Breast epithelium (tissue), 4 donors: ENCODE results near the gene TBL2. TPM values are rescaled to one million over a fixed set of nuclear protein-coding genes. Genes with fewer than 3 reads are reported as not detected.
"Not testable (repeated sequence)": the region's sequence is repeated elsewhere in the genome, so short reads cannot be mapped to it uniquely, and the experiment has no call there.

Source experiments
- DNase-seq, 2 donors: peaks; one replicate each; pipeline ENCODE4 v3.0.0-alpha.2; 2019; ENCODE audit warnings: low spot score in 2 of 2
- H3K27ac ChIP-seq, 2 donors: fragments of 200-600 bp; sonication (generic) in 1 of 2; one replicate each; pipeline ENCODE4 v1.5.1; 2016 to 2019; ENCODE audit warnings: mild to moderate bottlenecking in 1 of 2
- H3K27me3 ChIP-seq, 2 donors: fragments of 200-600 bp; sonication (generic) in 1 of 2; one replicate each; pipeline versions ENCODE4 v1.5.1 to v1.6.0; 2017 to 2019; ENCODE audit warnings: control low read depth in 1 of 2, mild to moderate bottlenecking in 1 of 2
- H3K36me3 ChIP-seq: fragments of 200-600 bp; one replicate; pipeline ENCODE4 v1.5.1; 2019
- H3K4me1 ChIP-seq, 2 donors: fragments of 200-600 bp; sonication (generic); one replicate each; pipeline ENCODE4 v1.5.1; 2016 to 2019; ENCODE audit warnings: control low read depth in 1 of 2
- H3K4me3 ChIP-seq, 3 donors: fragments of 200-600 bp; sonication (generic); 1 replicate in 2 of 3; 2 replicates in 1 of 3; pipeline ENCODE4 v1.5.1; 2016 to 2019; ENCODE audit warnings: mild to moderate bottlenecking in 3 of 3, moderate library complexity in 2 of 3
- H3K9me3 ChIP-seq, 2 donors: fragments of 200-600 bp; sonication (generic) in 1 of 2; one replicate each; pipeline ENCODE4 v1.5.1; 2016 to 2019; ENCODE audit warnings: control low read depth in 1 of 2
- POLR2A ChIP-seq: fragments of 450-650 bp; IDR thresholded peaks from one replicate; pipeline ENCODE4 v1.6.1; 2016; ENCODE audit warnings: antibody characterized with exemption, mild to moderate bottlenecking, moderate library complexity
- POLR2AphosphoS5 ChIP-seq, 3 donors: sonication (generic); formaldehyde crosslinking; IDR thresholded peaks; one replicate each; pipeline ENCODE4 v1.6.1; 2017; ENCODE audit warnings: antibody characterized with exemption in 3 of 3
- intact Hi-C: fragments of 100-400 bp; cut with DNase I; formaldehyde crosslinking; loops from one replicate; pipeline ENCODE4 v1.15.1; 2023; ENCODE audit warnings: low total_unique reads
- total RNA-seq, 3 donors: library from RNA; depleted of rRNA; stranded (reverse); fragments of >200 nt; gene quantifications; one replicate each; pipeline ENCODE4 v1.1.0, GENCODE V29; 2016
- TF ChIP-seq, protein P1 (sequence below), 3 donors: fragments of 450-650 bp; IDR thresholded peaks; one replicate each; pipeline ENCODE4 v1.5.1; 2016 to 2017; ENCODE audit warnings: antibody characterized with exemption in 3 of 3, mild to moderate bottlenecking in 3 of 3, moderate library complexity in 3 of 3

Gene TBL2
- total RNA-seq, 3 donors from 2014 or later, result 31.0 to 39.3 (median 32.1) TPM

DNA sequence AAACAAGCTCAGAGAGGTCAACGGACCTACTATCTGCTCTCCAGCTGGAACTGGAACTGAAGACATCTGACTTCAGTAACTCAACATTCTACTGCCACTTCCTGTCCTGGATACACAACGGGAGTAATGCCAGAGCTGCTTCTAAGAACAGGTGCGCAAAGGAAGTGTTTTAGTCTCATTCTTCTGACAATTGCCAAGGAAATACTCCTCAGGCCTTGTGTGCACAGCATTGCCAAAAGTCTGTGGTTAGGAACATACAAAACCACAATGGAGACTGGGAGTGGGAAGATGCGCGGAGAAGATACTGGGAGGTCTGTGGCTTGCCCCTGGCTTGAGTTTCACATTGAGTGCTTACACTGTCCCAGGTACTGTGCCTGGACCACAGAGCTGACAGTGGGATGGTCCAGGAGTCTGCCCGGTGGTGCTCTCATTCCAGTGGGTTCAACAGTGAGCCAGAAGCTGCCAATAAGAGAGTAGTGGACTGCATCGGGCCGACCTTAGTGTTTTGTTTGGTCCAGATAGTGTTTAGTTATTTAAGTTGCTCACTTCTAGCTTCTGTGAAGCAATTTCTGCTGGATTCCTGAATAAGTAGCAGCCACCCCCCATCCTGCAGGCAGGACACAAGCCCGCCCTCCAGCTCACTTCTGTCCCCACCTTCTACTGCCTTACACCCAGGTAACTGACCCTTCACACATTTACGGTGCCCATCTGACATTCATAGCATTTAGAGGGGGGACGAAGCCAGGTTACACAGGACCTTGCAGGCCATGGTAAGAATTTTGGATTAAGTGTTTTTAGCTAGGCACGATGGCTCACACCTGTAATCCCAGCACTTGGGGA lies 10.3 kb downstream of the TBL2 start:
- intact Hi-C loops, result no loop called here
- TF ChIP-seq POLR2A (no peak), POLR2AphosphoS5 (IDR thresholded peaks at IDR 0.05) (peak in 2 of 3 donors; percentile 39 to 42)
- DNase-seq, result peak; percentile 49 to 62

DNA sequence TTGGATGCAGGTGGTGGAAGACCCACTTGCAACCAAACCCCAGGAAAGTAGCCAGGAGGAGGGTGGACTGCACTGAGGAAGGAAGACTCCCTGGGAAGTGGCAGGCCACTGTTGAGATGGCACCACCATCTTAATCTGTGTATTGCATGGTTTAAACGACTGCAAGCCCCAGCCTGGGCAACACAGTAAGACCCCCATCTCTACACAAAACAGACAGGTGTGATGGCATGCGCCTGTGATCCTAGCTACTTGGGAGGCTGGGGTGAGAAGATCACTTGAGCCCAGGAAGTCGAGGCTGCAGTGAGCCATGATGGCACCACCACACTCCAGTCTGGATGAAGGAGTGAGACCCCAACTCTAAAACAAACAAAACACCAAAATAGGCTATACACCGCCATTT lies 11.2 kb downstream of the TBL2 start:
- no peak for DNase-seq
- intact Hi-C loops, result no loop called here
- Histone ChIP-seq H3K27me3 (no peaks in the 10 kb centered on the region), H3K27ac (no peak overlapping the region), H3K4me1 (no peaks in the 10 kb centered on the region), H3K9me3 (no peaks in the 10 kb centered on the region), H3K36me3 (no peaks in the 10 kb centered on the region), H3K4me3 (no peak overlapping the region)
- TF ChIP-seq, protein P1, sequence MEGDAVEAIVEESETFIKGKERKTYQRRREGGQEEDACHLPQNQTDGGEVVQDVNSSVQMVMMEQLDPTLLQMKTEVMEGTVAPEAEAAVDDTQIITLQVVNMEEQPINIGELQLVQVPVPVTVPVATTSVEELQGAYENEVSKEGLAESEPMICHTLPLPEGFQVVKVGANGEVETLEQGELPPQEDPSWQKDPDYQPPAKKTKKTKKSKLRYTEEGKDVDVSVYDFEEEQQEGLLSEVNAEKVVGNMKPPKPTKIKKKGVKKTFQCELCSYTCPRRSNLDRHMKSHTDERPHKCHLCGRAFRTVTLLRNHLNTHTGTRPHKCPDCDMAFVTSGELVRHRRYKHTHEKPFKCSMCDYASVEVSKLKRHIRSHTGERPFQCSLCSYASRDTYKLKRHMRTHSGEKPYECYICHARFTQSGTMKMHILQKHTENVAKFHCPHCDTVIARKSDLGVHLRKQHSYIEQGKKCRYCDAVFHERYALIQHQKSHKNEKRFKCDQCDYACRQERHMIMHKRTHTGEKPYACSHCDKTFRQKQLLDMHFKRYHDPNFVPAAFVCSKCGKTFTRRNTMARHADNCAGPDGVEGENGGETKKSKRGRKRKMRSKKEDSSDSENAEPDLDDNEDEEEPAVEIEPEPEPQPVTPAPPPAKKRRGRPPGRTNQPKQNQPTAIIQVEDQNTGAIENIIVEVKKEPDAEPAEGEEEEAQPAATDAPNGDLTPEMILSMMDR (IDR thresholded peaks at IDR 0.05), result no peak
- TF ChIP-seq POLR2A (no peak), POLR2AphosphoS5 (IDR thresholded peaks at IDR 0.05) (no peak)

More for the DNA sequence above, 10.3 kb downstream of the TBL2 start:
- Histone ChIP-seq H3K9me3 (no peaks in the 10 kb centered on the region), H3K4me3 (no peak overlapping the region), H3K4me1 (no peaks in the 10 kb centered on the region), H3K27ac (no peak overlapping the region), H3K27me3 (no peaks in the 10 kb centered on the region), H3K36me3 (peaks cover 8% of the 10 kb centered on the region)

DNA sequence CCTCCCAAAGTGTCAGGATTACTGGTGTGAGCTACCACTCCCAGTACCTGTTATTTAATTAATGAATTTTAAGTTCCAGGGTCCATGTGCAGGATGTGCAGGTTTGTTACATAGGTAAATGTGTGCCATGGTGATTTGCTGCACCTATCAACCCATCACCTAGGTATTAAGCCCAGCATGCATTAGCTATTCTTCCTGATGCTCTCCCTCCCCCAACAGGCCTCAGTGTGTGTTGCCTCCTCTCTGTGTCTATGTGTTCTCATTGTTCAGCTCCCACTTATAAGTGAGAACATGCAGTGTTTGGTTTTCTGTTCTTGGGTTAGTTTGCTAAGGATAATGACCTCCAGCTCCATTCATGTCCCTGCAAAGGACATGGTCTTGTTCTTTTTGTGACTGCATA lies 11.9 kb downstream of the TBL2 start:
- H3K27me3 ChIP-seq, H3K4me1 ChIP-seq, H3K9me3 ChIP-seq, intact Hi-C loops, H3K36me3 ChIP-seq, DNase-seq: not testable (repeated sequence)
- peak overlapping the region in 2 of 3 donors; percentile 14 to 45 for H3K4me3 ChIP-seq
- peak overlapping the region in 1 of 2 donors; percentile 21 for H3K27ac ChIP-seq

DNA sequence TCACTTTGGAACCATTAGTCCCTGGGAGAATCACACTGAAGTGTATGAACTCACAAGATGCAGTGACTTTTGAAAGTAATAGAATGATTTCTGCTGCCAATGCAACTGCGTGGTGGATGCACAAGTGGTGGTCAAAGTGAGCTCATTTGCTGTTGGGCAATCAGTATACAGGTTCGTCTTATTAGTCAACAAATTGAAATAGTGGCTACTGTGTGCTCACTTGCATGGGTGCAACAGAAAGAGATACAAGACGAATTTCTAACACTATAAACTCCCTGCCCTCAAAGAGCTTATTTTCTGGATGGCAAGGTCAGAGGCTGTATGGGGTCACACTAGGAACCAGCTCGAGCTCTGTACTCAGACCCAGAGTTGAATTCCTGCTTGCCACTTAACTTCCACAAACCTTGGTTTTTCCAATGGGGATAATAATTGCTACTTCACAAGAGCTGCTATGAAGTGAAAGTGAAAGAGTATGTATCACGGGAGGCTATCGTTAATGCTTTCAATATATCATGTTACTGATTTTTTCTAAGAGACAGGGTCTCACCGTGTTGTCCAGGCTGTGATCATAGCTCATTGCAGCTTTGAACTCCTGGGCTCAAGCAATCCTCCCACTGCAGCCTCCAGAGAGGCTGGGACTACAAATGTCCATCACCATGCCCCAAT lies 12.6 kb downstream of the TBL2 start:
- H3K27me3 ChIP-seq, result no peaks in the 10 kb centered on the region
- intact Hi-C loops, result no loop called here
- H3K4me1 ChIP-seq, result no peaks in the 10 kb centered on the region
- no peaks in the 10 kb centered on the region for H3K36me3 ChIP-seq
- peak overlapping the region in 1 of 2 donors; percentile 21 for H3K27ac ChIP-seq
- H3K9me3 ChIP-seq, result no peaks in the 10 kb centered on the region
- DNase-seq, result no peak
- TF ChIP-seq POLR2A, result no peak
- TF ChIP-seq POLR2AphosphoS5 (IDR thresholded peaks at IDR 0.05), result no peak
- TF ChIP-seq, protein P1 (IDR thresholded peaks at IDR 0.05), result no peak
- peak overlapping the region; percentile 4 to 45 (median 14) for H3K4me3 ChIP-seq

DNA sequence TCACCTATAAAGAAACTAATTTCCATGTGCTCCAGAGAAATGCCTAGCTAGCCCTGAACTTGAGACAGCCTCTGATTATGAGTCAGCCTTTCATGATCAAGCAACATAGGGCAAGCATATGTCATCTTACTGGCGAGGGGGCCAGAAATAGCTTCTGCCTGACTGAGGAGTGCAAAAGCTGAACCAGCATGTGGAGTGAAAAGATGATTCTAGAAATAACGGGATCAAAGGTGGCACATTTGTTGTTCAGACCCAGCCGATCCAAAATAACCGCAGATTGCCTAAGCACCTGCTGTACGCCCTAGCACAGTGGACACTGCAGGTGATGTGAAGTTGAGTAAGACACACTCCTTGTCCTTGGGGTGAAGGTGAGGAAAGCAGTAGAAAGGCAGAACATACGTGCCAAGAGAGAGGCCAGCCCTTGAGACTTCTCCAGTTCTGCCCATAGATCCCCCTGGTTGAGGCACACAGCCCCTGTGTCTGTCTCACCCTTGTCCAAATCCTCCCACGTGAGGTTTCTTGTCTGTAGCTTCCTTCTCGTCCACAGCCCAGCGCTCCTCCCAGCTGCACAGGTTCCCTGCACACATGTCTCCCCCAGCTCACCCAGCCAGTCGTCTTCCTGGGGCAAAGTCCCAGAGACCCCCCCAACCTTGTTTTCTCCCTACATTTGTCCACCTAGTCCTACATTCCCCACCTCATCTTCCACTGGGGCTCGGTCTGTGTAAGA lies 18.1 kb downstream of the TBL2 start:
- H3K27me3 ChIP-seq, result no peaks in the 10 kb centered on the region
- no peak for DNase-seq
- no peak overlapping the region for H3K4me3 ChIP-seq
- H3K27ac ChIP-seq, result no peak overlapping the region
- no peaks in the 10 kb centered on the region for H3K9me3 ChIP-seq
- TF ChIP-seq, protein P1 (IDR thresholded peaks at IDR 0.05), result no peak
- TF ChIP-seq POLR2AphosphoS5 (IDR thresholded peaks at IDR 0.05), result no peak
- no peak for TF ChIP-seq POLR2A
- peaks cover 0 to 9% of the 10 kb centered on the region in 2 donors for H3K4me1 ChIP-seq
- no peaks in the 10 kb centered on the region for H3K36me3 ChIP-seq
- intact Hi-C loops, result no loop called here
